HL-60 (cell line): ENCODE results near the gene HEPN1.
A peak's percentile ranks its signal among the peaks of the same experiment; 100 is the strongest.

Experiments
- DNase-seq, 2 experiments: peaks; one replicate each; pipeline ENCODE4 v3.0.0-alpha.2; 2010 to 2020; ENCODE audit warnings: low read depth in 1 of 2, low spot score in 1 of 2
- H3K27ac ChIP-seq: fragments of 250-450 bp; sonication (Bioruptor Pico); replicated peaks from 2 replicates; pipeline ENCODE4 v1.5.1; 2020; ENCODE audit warnings: mild to moderate bottlenecking, moderate library complexity
- H3K27me3 ChIP-seq: fragments of 250-450 bp; sonication (Bioruptor Pico); 2 replicates; pipeline ENCODE4 v1.5.1; 2021; ENCODE audit warnings: mild to moderate bottlenecking, moderate library complexity; ENCODE audit not compliant: insufficient read depth, poor library complexity, severe bottlenecking
- H3K4me3 ChIP-seq: replicated peaks from 2 replicates; pipeline ENCODE4 v1.5.1; 2011; ENCODE audit warnings: mild to moderate bottlenecking, control low read depth, low read length; ENCODE audit not compliant: insufficient read depth
- CTCF ChIP-seq: IDR thresholded peaks from one replicate; pipeline ENCODE4 v1.5.1; 2011; ENCODE audit warnings: low read length, control low read depth, inconsistent platforms; ENCODE audit not compliant: insufficient read depth
- GABPA ChIP-seq: IDR thresholded peaks from 2 replicates; pipeline ENCODE4 v1.6.1; 2012; ENCODE audit warnings: low read depth
- POLR2AphosphoS5 ChIP-seq: IDR thresholded peaks from 2 replicates; pipeline ENCODE4 v1.6.1; 2012; ENCODE audit warnings: low read depth
- REST ChIP-seq: IDR thresholded peaks from 2 replicates; pipeline ENCODE4 v1.6.1; 2012; ENCODE audit warnings: low read depth; ENCODE audit not compliant: insufficient replicate concordance
- SPI1 ChIP-seq: IDR thresholded peaks from 2 replicates; pipeline ENCODE4 v1.6.1; 2012; ENCODE audit warnings: low read depth, mild to moderate bottlenecking, borderline replicate concordance

Gene HEPN1

GRCh38 chr11:124878759-124879492, 40.1 kb upstream of the HEPN1 start:
- peaks cover 7% of the 10 kb centered on the region for H3K27me3 ChIP-seq
- no peak for TF ChIP-seq CTCF
- no peak for TF ChIP-seq POLR2AphosphoS5
- TF ChIP-seq GABPA = no peak
- no peak for TF ChIP-seq REST
- no peak for TF ChIP-seq SPI1
- H3K4me3 ChIP-seq = no peak overlapping the region
- DNase-seq = no peak
- H3K27ac ChIP-seq = no peak overlapping the region

- no peak overlapping the region for H3K27ac ChIP-seq
- no peak overlapping the region for H3K4me3 ChIP-seq
- peaks cover 7% of the 10 kb centered on the region for H3K27me3 ChIP-seq
- TF ChIP-seq REST = no peak
- no peak for TF ChIP-seq POLR2AphosphoS5
- no peak for TF ChIP-seq CTCF
- no peak for TF ChIP-seq GABPA
- TF ChIP-seq SPI1 = no peak
- no peak for DNase-seq
Observed at GRCh38 chr11:124879493-124880289, 39.4 kb upstream of the HEPN1 start.

GRCh38 chr11:124880290-124880611, 38.8 kb upstream of the HEPN1 start:
- Histone ChIP-seq H3K4me3 (no peak overlapping the region), H3K27ac (no peak overlapping the region), H3K27me3 (peaks cover 7% of the 10 kb centered on the region)
- TF ChIP-seq SPI1 (no peak), CTCF (no peak), POLR2AphosphoS5 (no peak), GABPA (no peak), REST (no peak)
- DNase-seq = peak in 1 of 2 experiments; percentile 17
